Measurements from ENCODE around the gene PLCB1.
A peak's percentile ranks its signal among the peaks of the same experiment; 100 is the strongest.

Gene PLCB1

DNA sequence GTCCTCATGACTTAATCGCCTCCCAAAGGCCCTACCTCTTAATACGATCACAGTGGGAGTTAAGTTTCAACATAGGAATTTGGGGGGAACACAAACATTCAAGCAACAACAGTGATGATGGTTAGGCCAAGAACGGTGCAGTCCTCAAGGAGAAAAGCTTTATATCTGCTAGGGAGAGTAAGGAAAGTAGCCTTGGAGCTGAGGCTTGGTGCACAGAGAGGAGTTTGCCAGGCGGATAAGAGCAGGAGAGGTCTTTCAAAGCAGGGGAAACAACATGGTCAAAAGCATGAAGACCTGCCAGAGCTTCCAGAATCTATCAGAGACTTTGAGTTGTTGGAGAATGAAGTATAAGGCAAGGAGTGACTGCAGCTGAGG, 119.1 kb downstream of the PLCB1 start:
- no peak for DNase-seq

GRCh38 chr20:8254911-8255582, 123.0 kb downstream of the PLCB1 start:
- no peak for DNase-seq

DNA sequence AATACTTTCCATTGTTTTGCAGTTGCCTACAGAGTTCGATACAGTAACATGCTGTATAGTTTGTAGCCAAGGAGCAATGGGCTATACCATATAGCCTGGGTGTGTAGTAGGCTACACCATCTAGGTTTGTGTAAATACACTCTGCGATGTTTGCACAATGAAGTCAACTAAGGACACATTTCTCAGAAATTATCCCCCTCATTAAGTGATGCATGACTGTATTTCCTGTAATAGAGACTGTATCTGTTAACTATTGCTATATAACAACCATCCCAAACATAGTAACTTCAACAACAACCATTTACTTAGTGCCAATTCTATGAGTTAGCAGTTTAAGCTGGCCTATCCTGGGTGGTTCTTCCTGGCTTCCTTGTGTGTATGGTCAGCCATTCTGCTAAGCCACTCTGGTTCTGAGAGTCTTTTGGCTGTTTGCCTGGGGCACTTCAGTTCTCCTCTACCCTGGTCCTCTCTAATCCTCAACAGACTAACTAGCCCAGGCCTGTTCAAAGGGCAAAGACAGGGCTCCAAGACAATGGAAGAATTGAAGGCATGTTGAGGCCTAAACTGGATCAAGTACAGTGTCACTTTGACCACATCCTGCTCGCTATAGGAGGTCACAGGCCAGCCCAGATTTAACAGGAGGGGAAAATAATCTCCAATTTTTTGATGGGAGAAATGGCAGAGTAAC, 124.0 kb downstream of the PLCB1 start:
- peak in 2 of 3 experiments; percentile 32 to 47 for DNase-seq

DNA sequence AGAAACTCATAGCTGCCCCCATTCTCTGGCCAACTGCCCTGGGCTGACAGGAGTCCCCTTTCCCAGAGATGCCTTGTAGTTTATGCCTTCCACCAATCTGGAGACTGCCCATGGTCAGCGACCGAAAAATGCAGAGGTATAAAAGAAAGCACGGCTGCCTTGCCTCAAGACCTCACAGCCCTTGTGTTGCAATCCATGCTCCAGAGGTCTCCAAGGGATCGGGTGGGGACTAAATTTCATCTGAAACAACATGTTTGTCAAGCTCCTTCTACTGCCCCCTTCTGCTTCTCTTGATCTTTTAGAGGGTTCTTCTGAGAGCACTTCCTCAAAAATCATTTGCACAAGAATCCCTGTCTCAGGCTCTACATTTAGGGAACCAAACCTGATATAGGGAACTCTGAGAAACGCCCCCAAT, 128.8 kb downstream of the PLCB1 start:
- no peak for DNase-seq

GRCh38 chr20:8262721-8263120, 130.7 kb downstream of the PLCB1 start:
- DNase-seq: no peak

GRCh38 chr20:8265588-8265987, 133.5 kb downstream of the PLCB1 start:
- DNase-seq: no peak

DNA sequence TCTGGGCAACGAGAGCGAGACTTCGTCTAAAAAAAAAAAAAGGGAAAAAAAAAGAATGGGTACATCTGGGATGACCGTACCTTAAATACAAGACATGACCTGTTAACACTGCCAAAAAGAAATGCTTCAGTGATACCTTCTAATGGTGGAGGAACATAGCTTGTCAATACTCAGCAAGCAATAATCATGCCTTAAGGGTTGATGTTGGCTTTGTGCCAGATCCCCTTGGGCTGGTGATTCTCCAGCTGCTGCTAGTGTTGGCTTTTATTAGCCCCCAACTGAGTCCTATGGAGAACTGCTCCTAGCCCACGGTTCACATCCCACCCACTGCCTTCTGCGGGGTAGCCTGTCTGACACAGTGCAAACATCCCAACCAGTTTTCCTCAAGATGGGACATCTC, 134.9 kb downstream of the PLCB1 start:
- peak in 2 of 3 experiments; percentile 47 to 79 for DNase-seq

GRCh38 chr20:8271727-8272126, 139.7 kb downstream of the PLCB1 start:
- no peak for DNase-seq

- DNase-seq: no peak
Observed at GRCh38 chr20:8272766-8273165, 140.7 kb downstream of the PLCB1 start.

DNA sequence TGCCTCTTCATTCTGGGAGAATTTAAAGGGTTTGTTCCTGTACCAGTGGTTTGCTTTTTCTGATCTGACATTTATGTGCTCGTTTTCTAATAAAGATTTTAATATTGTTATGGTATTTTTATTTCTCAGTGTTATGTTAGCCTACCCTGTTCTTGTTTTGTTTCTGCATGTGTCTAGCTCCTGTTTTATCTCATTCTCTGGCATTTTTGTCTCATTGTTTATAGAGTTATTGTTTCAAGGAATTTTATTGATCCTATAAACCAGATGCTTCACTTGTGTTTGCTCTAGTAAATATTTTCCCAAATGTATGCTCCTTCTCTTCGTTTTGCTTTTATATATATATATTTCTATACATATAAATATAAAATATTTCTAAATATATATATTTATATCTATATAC, 152.8 kb downstream of the PLCB1 start:
- DNase-seq: no peak

DNA sequence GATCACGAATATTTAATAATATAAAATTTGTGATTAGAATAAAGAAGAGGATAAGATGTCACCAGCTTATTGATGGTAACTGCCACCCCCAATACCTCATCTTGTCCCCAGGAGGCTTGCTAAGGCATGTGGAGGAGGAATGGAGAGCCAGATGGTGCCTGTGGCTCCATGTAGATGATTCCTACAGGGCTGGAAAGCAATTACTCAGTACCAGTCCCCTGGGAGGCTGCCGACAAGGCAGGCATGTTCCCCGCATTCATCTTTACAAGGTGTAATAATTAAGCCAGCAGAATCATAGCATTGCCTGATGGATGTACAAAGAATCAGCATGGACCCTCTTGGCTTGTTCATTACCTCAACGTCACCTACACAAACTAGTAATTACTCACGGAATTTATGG, 155.3 kb downstream of the PLCB1 start:
- DNase-seq: peak in 2 of 3 experiments; percentile 75 to 94

DNA sequence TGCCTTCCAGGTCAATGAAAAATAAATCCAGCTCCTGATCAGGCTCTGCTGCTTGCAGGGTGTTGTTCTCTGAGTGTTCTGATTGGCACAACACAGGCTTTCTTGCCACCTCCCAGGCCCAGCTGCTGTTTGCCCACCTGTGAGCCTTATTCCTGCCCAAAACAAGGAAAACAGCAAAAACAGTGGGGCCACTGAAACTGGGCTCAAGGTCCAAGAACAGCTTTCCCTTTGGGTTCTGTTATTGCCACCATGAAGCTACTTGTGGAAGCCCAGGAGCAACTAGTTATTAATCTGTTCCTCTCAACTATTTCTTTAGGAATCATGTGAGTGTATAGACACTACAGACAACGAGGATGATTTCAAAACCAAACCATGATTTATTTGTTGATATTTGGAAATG, 159.1 kb downstream of the PLCB1 start:
- DNase-seq: no peak

GRCh38 chr20:8291873-8292272, 159.8 kb downstream of the PLCB1 start:
- DNase-seq: no peak

DNA sequence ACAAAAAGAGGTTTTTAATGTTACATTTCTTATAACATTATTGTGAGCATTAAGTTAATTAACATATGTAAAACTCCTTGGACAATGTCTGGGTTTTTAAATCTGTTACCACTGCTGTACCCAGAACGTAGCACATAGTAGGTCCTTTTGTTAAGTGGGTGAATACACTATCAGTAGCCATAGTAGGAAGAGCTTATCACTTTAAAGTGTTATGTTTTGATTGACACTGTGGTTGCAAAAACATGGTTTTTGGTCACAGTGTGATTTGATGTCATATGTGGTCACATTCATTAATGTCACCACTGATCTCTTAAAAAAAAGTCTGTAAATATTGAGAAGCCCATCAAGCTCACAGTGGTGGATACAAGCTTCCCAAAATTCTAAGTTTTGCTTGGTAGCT, 160.7 kb downstream of the PLCB1 start:
- DNase-seq: no peak

- DNase-seq: no peak
Observed at GRCh38 chr20:8293750-8294149, 161.7 kb downstream of the PLCB1 start.

DNA sequence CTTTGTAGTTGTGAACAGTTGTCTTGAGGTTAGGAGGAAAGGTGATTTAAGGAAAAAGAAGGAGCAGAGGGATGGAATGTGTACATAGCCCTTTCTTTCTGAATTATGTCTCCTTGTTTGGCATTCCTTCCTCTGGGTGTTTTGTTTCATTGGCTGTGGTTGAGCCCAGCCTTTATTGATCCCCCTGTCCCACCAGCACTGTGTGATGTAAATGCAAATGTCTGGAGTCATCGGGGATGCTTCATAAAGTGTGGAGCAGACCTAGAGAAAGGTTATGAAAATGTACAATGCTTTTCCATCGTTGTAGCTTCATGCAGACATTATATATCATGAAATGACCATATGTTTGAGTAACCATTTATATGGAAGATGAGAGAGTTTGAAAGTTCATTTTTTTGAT, 164.5 kb downstream of the PLCB1 start:
- DNase-seq: no peak

GRCh38 chr20:8298426-8299043, 166.5 kb downstream of the PLCB1 start:
- no peak for DNase-seq

GRCh38 chr20:8299921-8300320, 167.9 kb downstream of the PLCB1 start:
- DNase-seq: no peak

GRCh38 chr20:8301655-8302054, 169.6 kb downstream of the PLCB1 start:
- no peak for DNase-seq

DNA sequence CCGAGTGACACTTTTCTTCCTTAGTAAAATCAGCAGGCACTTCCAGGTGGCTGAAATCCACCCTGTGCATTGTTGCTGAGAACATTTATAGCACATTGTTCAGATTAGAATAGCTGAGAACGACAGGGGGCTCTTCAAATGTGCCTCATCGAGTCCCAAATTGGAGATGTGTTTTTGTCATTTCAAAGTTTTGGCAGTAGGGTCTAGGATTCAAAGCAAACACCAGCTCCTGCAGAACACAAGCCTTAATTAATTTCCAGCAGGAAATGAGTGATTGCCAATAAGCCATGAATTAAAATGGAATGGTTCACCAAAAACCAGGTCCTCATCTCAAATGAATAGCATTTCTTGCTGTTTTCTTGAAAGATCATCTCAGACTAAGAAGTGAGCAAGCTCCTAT, 171.6 kb downstream of the PLCB1 start:
- peak in 1 of 3 experiments; percentile 49 for DNase-seq

GRCh38 chr20:8304124-8304816, 172.2 kb downstream of the PLCB1 start:
- DNase-seq: peak in 1 of 3 experiments; percentile 64

GRCh38 chr20:8305449-8305978, 173.4 kb downstream of the PLCB1 start:
- peak in 2 of 3 experiments; percentile 56 for DNase-seq

DNA sequence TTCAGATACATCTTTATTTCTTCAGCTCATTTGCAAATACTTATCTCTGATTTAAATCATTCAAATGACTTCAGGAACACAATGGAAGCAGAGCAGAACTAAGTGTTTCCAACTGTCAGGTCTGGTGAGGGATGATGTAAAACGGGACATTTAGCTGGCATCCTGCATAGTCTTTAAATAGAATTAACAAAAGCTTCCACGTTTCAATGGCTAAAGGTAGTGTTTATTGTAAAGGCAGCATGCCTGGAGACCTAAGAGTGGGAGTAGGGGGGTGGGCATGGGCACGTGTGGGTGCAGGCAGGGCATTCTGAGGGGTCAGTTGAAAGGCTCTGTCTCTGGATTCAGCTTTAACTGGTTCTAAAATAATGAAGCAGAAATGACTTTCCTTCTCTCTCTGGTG, 174.9 kb downstream of the PLCB1 start:
- DNase-seq: peak in 2 of 3 experiments; percentile 14 to 23

All from NCI-H1417 (cell line).